HG03575 (cell line): ENCODE results near the gene TRIM68.

Experiments
- ATAC-seq: cut with Tn5 transposase; IDR thresholded peaks from one replicate; pipeline ENCODE4 v1.9.1; 2021; ENCODE audit not compliant: unreplicated experiment, insufficient number of reproducible peaks, low FRiP score; ENCODE audit errors: extremely low read depth

Gene TRIM68

DNA sequence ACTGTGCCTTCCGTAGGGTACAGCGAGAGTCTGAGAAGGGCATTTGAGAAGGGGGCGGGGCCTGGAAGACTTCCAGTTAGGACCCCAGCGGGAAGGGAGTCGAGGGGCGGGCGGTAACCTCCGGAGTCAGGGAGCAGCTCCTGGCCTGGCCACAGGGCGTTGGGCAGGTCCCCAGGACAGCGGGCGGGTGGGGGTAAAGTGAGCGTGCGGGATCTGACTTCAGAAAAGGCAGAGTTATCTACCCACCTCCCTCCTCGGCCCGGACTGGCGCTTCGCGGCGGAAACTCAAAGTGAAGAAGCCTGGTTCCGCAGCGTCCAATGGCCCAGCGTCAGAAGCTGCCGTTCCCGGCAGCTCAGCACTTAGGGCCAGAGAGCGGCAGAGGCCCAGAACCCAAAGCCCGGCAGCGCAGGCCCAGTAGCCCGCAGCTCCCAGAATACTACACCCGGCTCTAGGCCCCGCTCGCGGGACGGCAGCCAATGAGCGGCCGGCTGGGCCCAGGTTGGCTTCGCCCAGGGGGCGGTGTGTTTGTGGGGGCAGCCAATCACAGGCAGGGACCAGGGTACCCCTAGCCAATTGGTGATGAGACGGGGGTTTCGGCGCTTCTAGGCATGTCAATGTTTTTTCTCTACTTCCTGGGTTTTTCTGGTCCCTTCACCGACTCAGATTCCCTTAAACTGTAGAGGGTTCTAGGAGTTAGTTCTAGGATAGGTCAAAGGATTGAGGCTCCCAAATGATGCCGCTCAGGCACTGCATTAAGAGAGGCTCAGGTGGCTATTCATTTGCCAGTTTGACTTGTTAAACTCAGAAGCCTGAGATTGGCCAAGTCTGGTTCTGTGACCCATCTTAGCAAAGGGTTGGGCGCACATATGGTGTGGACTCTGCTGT lies at the start of gene TRIM68:
Gene TRIM68 (minus strand): TSS at position 451 of the 886 bp plus-strand sequence. CDS start 2,727 bp downstream, outside the sequence.
- ATAC-seq: peak; percentile 97

DNA sequence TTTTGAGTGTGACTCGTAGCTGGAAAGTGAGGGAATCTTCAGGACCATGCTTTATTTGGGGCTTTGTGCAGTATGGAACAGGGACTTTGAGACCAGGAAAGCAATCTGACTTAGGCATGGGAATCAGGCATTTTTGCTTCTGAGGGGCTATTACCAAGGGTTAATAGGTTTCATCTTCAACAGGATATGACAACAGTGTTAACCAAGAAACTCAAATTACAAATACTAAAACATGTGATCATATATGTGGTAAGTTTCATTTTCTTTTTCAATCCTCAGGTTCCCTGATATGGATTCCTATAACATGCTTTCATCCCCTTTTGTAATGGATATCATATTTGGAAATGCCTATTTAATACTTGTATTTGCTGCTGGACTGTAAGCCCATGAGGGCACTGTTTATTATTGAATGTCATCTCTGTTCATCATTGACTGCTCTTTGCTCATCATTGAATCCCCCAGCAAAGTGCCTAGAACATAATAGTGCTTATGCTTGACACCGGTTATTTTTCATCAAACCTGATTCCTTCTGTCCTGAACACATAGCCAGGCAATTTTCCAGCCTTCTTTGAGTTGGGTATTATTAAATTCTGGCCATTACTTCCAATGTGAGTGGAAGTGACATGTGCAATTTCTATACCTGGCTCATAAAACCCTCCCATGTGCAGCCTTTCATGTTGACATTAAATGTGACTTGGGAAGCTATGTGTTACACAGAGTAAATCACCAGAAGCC lies 46.8 kb upstream of the TRIM68 start:
- ATAC-seq: no peak

- ATAC-seq: no peak
Observed at GRCh38 chr11:4647766-4648165, 39.7 kb upstream of the TRIM68 start.

DNA sequence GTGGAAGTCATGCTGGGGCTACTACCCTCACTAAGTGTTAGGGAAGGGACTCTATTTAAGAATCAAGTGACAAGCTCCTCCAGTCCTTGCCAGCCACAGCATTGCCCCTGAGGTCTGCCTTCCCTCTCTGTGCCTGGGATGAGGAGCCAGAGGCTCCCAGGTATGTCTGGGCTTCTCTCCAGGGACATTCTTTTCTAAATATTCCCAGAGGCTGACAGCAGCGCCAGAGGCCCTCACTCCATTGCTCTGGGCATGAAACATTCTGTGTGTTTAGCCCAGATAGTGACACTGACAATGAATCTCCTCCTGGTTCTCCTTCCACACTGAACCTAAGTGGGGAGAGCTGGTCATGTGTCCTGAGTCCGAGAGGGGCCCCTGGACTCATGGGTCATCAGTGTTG lies 37.9 kb upstream of the TRIM68 start:
- no peak for ATAC-seq

DNA sequence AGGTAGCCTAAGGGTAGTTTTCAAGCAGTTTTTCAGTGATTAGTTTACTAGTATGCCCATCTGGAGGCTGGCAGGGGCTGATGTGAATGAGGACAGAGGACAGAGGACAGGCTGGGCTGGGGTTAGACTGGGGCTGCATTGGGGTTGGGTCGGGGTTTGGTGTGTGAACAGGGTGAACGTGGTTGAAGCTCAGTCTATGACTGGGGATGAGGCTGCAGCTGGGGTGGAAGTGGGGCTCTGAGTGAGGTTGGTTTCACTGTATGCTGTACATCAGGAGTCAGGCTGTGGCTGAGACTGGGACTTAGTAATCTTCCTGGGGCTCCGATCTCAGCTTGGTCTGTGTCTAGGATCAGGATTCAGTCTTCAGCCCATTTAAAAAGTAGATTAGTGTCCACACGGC lies 36.2 kb upstream of the TRIM68 start:
- ATAC-seq: no peak

DNA sequence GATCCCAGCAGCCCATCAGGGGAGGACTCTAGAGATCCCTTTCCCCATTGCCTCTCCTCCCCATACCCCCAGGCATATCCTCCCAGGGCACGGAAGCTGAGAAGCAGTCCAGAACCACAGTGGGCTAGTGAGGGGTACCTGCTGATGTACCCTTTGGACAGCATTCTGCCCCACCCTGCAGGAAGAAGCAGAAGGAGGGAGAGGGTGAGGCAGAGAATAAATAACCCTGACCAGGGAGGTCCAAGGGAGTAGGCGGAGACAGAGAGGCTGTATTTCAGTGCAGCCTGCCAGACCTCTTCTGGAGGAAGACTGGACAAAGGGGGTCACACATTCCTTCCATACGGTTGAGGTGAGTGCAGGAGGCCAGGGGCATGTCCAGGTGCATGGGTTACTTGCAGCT lies 35.7 kb upstream of the TRIM68 start, which contains the start of gene OR51E1:
Gene OR51E1 (plus strand): TSS at position 301 of the 400 bp plus-strand sequence. CDS start 8,545 bp downstream, outside the sequence.
- ATAC-seq: no peak

- no peak for ATAC-seq
Observed at GRCh38 chr11:4643076-4643475, 35.0 kb upstream of the TRIM68 start.

GRCh38 chr11:4642043-4642442 lies 34.0 kb upstream of the TRIM68 start:
- ATAC-seq: no peak

DNA sequence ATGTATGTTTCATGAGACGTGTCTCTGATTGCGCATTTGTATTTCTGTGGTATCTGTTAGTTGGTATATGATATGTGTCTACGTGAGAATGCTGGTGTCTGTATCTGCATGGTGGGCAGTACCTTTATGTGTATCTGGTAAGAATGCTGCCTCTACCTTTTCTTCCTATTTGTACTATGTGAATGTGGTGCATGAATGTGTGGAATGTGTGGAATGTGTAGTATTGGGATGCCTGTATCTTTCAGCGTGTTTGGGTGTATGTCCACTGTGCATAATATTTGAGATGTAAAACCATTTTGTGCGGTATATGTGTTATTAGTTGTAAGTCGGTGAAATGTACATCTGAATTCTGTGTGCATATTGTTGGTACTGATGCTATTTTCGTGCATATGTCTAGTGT lies 33.5 kb upstream of the TRIM68 start:
- ATAC-seq: no peak

- ATAC-seq: no peak
Observed at GRCh38 chr11:4639931-4640330, 31.9 kb upstream of the TRIM68 start.

- no peak for ATAC-seq
Observed at GRCh38 chr11:4637662-4638047, 29.6 kb upstream of the TRIM68 start.

GRCh38 chr11:4636962-4637661 lies 29.1 kb upstream of the TRIM68 start, which contains the start of gene OR51D1:
Gene OR51D1, plus strand, starts transcription at chr11:4637477. Its CDS starts 2,314 bp downstream, at chr11:4639791.
- peak; percentile 71 for ATAC-seq

- no peak for ATAC-seq
Observed at GRCh38 chr11:4636136-4636535, 28.1 kb upstream of the TRIM68 start.

DNA sequence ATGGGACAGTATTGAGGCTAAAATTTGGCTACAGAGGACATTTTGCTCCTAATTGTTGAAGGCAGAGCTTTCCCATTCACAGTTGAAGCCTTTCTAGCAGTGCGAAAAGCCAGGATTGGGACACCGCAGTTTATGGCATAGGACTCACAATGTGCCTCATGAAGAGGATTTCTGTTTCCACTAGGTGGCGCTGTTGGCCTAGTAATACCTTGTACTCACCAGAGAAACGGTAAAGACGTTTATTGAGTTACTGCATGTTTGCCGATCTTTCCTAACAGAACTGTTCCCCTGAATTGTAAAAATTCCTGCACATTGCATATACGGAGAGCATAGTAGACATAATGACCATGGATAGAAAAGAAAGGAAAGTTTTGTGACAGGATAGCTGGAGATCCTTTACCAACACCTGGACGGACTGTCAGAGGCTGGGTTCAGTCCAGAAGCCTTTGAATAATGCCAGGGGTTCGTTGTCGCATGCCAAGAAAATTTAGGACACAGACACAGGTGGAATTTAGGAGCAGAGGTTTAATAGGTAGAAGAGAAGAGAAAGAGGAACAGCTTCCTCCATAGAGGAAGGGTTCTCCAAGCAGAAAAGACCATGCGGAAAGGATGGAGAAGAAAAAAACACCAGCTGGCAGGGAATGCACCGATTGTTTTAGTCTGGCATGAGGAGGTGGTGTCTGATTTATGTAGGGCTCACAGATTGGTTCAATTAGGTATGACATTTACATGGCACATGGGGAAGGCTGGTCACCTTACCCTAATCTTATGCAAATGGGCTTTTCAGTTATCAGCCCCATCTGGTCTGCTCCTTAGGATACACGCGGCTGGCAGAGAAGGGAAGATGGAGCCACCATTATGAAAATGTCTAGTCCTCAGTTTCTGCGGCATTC lies 18.4 kb upstream of the TRIM68 start:
- ATAC-seq: peak; percentile 57

- no peak for ATAC-seq
Observed at GRCh38 chr11:4619514-4619913, 11.5 kb upstream of the TRIM68 start.

- ATAC-seq: no peak
Observed at GRCh38 chr11:4615856-4616444, 7.9 kb upstream of the TRIM68 start.

- no peak for ATAC-seq
Observed at GRCh38 chr11:4611986-4612385, 4.0 kb upstream of the TRIM68 start.

- ATAC-seq: no peak
Observed at GRCh38 chr11:4610258-4610935, 2.4 kb upstream of the TRIM68 start.
